OCI-LY3 (cell line): Measurements from ENCODE around the gene MAML2.

Experiments used
- H2AFZ ChIP-seq: fragments of 200-600, 300-600 bp; shearing (Covaris generic); 2 replicates; pipeline ENCODE4 v1.6.0; 2014; ENCODE audit warnings: antibody characterized with exemption, low read depth, low read length
- H3K27ac ChIP-seq: fragments of 200-600, 300-600 bp; sonication (generic); 2 replicates; pipeline ENCODE4 v1.5.1; 2014; ENCODE audit warnings: mild to moderate bottlenecking, low read length, moderate library complexity, mixed read lengths
- H3K27me3 ChIP-seq: fragments of 200-600, 300-600 bp; sonication (generic); 2 replicates; pipeline ENCODE4 v1.6.1; 2014; ENCODE audit warnings: low read depth, low read length, mixed read lengths
- H3K36me3 ChIP-seq: fragments of 200-600, 300-600 bp; sonication (generic); replicated peaks from 2 replicates; pipeline ENCODE3; 2014; ENCODE audit warnings: low read depth, low read length, mixed read lengths
- H3K4me1 ChIP-seq: fragments of 300-600, 200-600 bp; sonication (generic); 2 replicates; pipeline ENCODE4 v1.6.1; 2014; ENCODE audit warnings: low read length, mixed read lengths
- H3K4me2 ChIP-seq: fragments of 200-600, 300-600 bp; sonication (generic); 2 replicates; pipeline ENCODE4 v1.6.1; 2014; ENCODE audit warnings: low read length, mixed read lengths
- H3K4me3 ChIP-seq: fragments of 300-600, 200-600 bp; sonication (generic); 2 replicates; pipeline ENCODE4 v1.5.1; 2014; ENCODE audit warnings: antibody characterized with exemption, mild to moderate bottlenecking, low read length, moderate library complexity
- H3K79me2 ChIP-seq: fragments of 300-600, 200-600 bp; shearing (Covaris generic); 2 replicates; pipeline ENCODE4 v1.6.1; 2014; ENCODE audit warnings: mild to moderate bottlenecking, low read length, mixed read lengths
- H3K9ac ChIP-seq: fragments of 300-600, 200-600 bp; shearing (Covaris generic); 2 replicates; pipeline ENCODE4 v1.6.0; 2014; ENCODE audit warnings: mild to moderate bottlenecking, low read length, moderate library complexity
- H3K9me3 ChIP-seq: fragments of 200-600, 300-600 bp; shearing (Covaris generic); 2 replicates; pipeline ENCODE4 v1.6.1; 2014; ENCODE audit warnings: low read length, mixed read lengths; ENCODE audit not compliant: insufficient read depth
- H4K20me1 ChIP-seq: fragments of 200-600, 300-600 bp; sonication (generic); 2 replicates; pipeline ENCODE4 v1.6.1; 2016; ENCODE audit warnings: low read length, mixed read lengths; ENCODE audit not compliant: insufficient read depth
- CTCF ChIP-seq: fragments of 200-600, 300-600 bp; sonication (generic); IDR thresholded peaks from 2 replicates; pipeline ENCODE4 v1.5.1; 2014; ENCODE audit warnings: antibody characterized with exemption, low read length, low read depth
- EZH2phosphoT487 ChIP-seq: fragments of 200-600 bp; shearing (Covaris generic); IDR thresholded peaks from 2 replicates; pipeline ENCODE4 v1.6.1; 2018; ENCODE audit warnings: antibody characterized with exemption, mixed run types, low read depth

MAML2 gene

GRCh38 chr11:96095884-96096303, 247.1 kb downstream of the MAML2 start:
- no peak overlapping the region for H3K9ac ChIP-seq
- H4K20me1 ChIP-seq: no peaks in the 10 kb centered on the region
- no peaks in the 10 kb centered on the region for H3K79me2 ChIP-seq
- no peaks in the 10 kb centered on the region for H3K36me3 ChIP-seq
- no peaks in the 10 kb centered on the region for H3K27me3 ChIP-seq
- TF ChIP-seq EZH2phosphoT487: no peak
- TF ChIP-seq CTCF: no peak
- no peak overlapping the region for H3K4me3 ChIP-seq
- peaks cover 11% of the 10 kb centered on the region for H3K4me1 ChIP-seq
- no peak overlapping the region for H3K27ac ChIP-seq
- no peak overlapping the region for H3K4me2 ChIP-seq
- no peaks in the 10 kb centered on the region for H3K9me3 ChIP-seq
- H2AFZ ChIP-seq: no peak overlapping the region

GRCh38 chr11:96094156-96094555, 248.8 kb downstream of the MAML2 start:
- Histone ChIP-seq H3K79me2 (no peaks in the 10 kb centered on the region), H3K27ac (no peak overlapping the region), H2AFZ (no peak overlapping the region), H3K4me2 (no peak overlapping the region), H3K4me3 (no peak overlapping the region), H4K20me1 (no peaks in the 10 kb centered on the region), H3K4me1 (peaks cover 11% of the 10 kb centered on the region), H3K36me3 (no peaks in the 10 kb centered on the region), H3K9ac (no peak overlapping the region), H3K27me3 (no peaks in the 10 kb centered on the region), H3K9me3 (no peaks in the 10 kb centered on the region)
- TF ChIP-seq EZH2phosphoT487 (no peak), CTCF (no peak)

GRCh38 chr11:96092511-96092910, 250.5 kb downstream of the MAML2 start:
- Histone ChIP-seq H3K36me3 (no peaks in the 10 kb centered on the region), H3K27me3 (no peaks in the 10 kb centered on the region), H3K9ac (no peak overlapping the region), H3K27ac (no peak overlapping the region), H3K79me2 (no peaks in the 10 kb centered on the region), H3K4me1 (peaks cover 11% of the 10 kb centered on the region), H2AFZ (no peak overlapping the region), H3K4me2 (peak overlapping the region; percentile 36), H4K20me1 (no peaks in the 10 kb centered on the region), H3K9me3 (no peaks in the 10 kb centered on the region), H3K4me3 (no peak overlapping the region)
- TF ChIP-seq EZH2phosphoT487 (no peak), CTCF (no peak)

GRCh38 chr11:96091476-96091875, 251.5 kb downstream of the MAML2 start:
- TF ChIP-seq CTCF: peak; percentile 48
- TF ChIP-seq EZH2phosphoT487: no peak
- Histone ChIP-seq H3K27me3 (no peaks in the 10 kb centered on the region), H3K4me3 (no peak overlapping the region), H3K4me2 (no peak overlapping the region), H3K79me2 (no peaks in the 10 kb centered on the region), H3K27ac (no peak overlapping the region), H3K4me1 (peaks cover 11% of the 10 kb centered on the region), H3K9me3 (no peaks in the 10 kb centered on the region), H2AFZ (no peak overlapping the region), H3K36me3 (no peaks in the 10 kb centered on the region), H3K9ac (no peak overlapping the region), H4K20me1 (no peaks in the 10 kb centered on the region)
